ENCODE results near the gene SLK.

GRCh38 chr10:103980288-103980906, 13.5 kb downstream of the SLK start:
- TF ChIP-seq POLR2A (IDR thresholded peaks at IDR 0.05) (no peak), CTCF (IDR thresholded peaks at IDR 0.05) (no peak)
